ENCODE data around the gene SULT2B1. TPM values are rescaled to one million over a fixed set of nuclear protein-coding genes. Genes with fewer than 3 reads are reported as not detected.
"Not testable (repeated sequence)": the region's sequence is repeated elsewhere in the genome, so short reads cannot be mapped to it uniquely, and the experiment has no call there.

SULT2B1 gene
- total RNA-seq, 1 donor from 2014 or later, result not detected

- DNase-seq, result peak; percentile 99
Measured at GRCh38 chr19:48618916-48619691, 67.1 kb downstream of the SULT2B1 start, which contains the start of the genes RPL18 and SPHK2. Gene RPL18 (minus strand): TSS chr19:48619178. CDS start chr19:48619143, 35 bp downstream. Gene SPHK2 (plus strand): TSS chr19:48619506. CDS start chr19:48620515, 1,009 bp downstream.

- no peak for DNase-seq
Measured at GRCh38 chr19:48619692-48620585, 68.0 kb downstream of the SULT2B1 start.

- no peak for DNase-seq
Measured at GRCh38 chr19:48623556-48624066, 71.6 kb downstream of the SULT2B1 start.

GRCh38 chr19:48624067-48624594, 72.2 kb downstream of the SULT2B1 start:
- peak; percentile 97 for DNase-seq

GRCh38 chr19:48624791-48625723, 73.1 kb downstream of the SULT2B1 start:
- DNase-seq, result no peak

- no peak for DNase-seq
Measured at GRCh38 chr19:48625891-48626327, 73.9 kb downstream of the SULT2B1 start.

- DNase-seq, result no peak
Measured at GRCh38 chr19:48627201-48627864, 75.4 kb downstream of the SULT2B1 start.

GRCh38 chr19:48627865-48628314, 75.9 kb downstream of the SULT2B1 start:
- DNase-seq, result no peak

- DNase-seq, result no peak
Measured at GRCh38 chr19:48628486-48629296, 76.7 kb downstream of the SULT2B1 start.

- DNase-seq, result no peak
Measured at GRCh38 chr19:48629297-48629598, 77.3 kb downstream of the SULT2B1 start.

- no peak for DNase-seq
Measured at GRCh38 chr19:48629599-48630295, 77.8 kb downstream of the SULT2B1 start.

GRCh38 chr19:48630296-48631063, 78.5 kb downstream of the SULT2B1 start:
- DNase-seq, result no peak

GRCh38 chr19:48631225-48631624, 79.3 kb downstream of the SULT2B1 start:
- no peak for DNase-seq

GRCh38 chr19:48632286-48632685, 80.3 kb downstream of the SULT2B1 start:
- not testable (repeated sequence) for DNase-seq

GRCh38 chr19:48632692-48633147, 80.7 kb downstream of the SULT2B1 start:
- no peak for DNase-seq

- DNase-seq, result no peak
Measured at GRCh38 chr19:48633148-48634035, 81.4 kb downstream of the SULT2B1 start.

GRCh38 chr19:48634036-48634342, 82.0 kb downstream of the SULT2B1 start:
- no peak for DNase-seq
